Thyroid gland (tissue), 4 donors: ENCODE measurements around the gene KCNMA1.

Source experiments
- CTCF ChIP-seq, 6 experiments: fragments of 200-600 bp in 3 of 6; fragments of 450-650 bp in 3 of 6; sonication (generic) in 3 of 6; IDR thresholded peaks; one replicate each; pipeline ENCODE4 v1.5.1; 2016 to 2019; ENCODE audit warnings: antibody characterized with exemption in 6 of 6, mild to moderate bottlenecking in 2 of 6, inconsistent platforms in 1 of 6, moderate library complexity in 1 of 6
- POLR2A ChIP-seq, 2 donors: fragments of 450-650 bp; IDR thresholded peaks; one replicate each; pipeline ENCODE4 v1.6.1; 2017; ENCODE audit warnings: antibody characterized with exemption in 2 of 2, mild to moderate bottlenecking in 2 of 2, moderate library complexity in 1 of 2

DNA sequence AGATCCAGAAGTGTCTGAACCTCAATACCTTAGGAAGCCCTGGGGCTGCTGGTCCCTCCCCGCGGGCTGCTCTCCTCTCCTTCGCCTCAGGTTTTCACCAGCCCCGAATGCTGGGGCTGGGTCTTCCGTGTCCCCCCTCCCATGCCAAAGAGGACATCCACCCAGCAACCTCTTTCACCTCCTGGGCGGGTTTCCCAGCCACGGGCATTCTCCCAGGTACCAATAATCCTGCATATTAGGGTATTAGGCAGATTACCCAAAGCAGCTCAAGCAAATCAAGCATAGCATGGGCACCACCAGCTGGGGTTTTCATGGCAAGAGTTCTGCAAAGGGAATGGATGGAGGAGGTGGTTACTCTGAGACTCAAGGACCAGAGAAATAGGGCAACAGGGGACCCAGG lies 224.4 kb downstream of the KCNMA1 start:
- no peak for TF ChIP-seq CTCF (IDR thresholded peaks at IDR 0.05)
- no peak for TF ChIP-seq POLR2A (IDR thresholded peaks at IDR 0.05)
